GM18867 (cell line): ENCODE measurements around the gene SPSB1.
"Not testable (repeated sequence)": the region's sequence is repeated elsewhere in the genome, so short reads cannot be mapped to it uniquely, and the experiment has no call there.

Source experiments
- ATAC-seq: cut with Tn5 transposase; IDR thresholded peaks from one replicate; pipeline ENCODE4 v1.9.1; 2021; ENCODE audit warnings: mild to moderate bottlenecking, moderate library complexity; ENCODE audit not compliant: unreplicated experiment

SPSB1 gene

DNA sequence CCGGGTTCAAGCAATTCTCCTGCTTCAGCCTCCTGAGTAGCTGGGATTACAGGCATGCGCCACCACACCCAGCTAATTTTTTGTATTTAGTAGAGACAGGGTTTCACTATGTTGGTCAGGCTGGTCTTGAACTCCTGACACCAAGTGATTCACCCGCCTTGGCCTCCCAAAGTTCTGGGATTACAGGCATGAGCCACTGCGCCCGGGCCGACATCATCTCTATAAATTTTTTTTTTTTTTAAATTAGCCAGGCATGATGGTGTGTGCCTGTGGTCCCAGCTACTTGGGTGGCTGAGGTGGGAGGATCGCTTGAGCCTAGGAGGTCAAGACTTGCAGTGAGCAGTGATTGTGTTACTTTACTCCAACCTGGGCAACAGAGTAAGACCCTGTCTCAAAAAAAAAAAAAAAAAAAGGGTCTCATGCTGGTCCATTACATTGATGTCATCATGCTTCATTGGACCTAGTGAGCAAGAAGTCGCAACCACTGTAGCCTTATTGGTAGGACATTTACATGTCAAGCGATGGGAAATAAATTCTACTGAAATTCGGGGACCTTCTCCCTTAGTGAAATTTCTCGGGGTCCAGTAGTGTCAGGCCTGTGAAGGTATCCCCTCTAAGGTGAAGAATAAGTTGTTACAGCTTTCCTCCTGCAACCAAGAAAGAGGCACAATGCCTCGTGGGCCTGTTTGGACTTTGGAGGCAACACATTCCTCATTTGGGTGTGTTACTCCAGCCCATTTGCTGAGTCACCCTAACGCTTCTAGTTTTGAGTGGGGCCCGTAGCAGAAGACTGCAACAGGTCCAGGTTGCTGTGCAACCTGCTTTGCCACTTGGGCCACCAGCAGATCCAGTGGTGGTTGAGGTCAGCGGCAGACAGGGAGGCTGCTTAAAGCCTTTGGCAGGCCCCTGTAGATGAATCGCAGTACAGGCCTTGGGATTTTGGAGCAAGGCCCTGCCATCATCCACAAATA, 7.2 kb downstream of the SPSB1 start:
- ATAC-seq: not testable (repeated sequence)

DNA sequence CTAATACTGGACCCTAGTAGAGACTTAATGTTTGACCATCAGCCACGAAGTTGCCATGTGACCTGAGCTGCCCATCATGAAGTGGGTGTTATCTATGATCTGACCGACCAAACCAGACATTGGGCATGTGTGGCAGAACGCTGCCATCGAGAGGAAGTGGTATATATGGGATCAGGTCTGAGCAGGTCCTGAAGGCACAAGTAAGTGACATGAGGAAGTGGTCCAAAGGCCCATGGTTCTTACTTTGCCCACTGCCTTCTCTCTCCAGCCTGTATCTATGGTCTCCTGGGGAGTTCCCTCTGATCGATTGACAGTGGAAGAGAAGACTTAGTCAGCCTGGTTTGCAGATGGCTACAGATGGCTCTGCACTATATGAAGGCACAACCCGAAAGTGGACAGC, 7.9 kb downstream of the SPSB1 start:
- no peak for ATAC-seq

DNA sequence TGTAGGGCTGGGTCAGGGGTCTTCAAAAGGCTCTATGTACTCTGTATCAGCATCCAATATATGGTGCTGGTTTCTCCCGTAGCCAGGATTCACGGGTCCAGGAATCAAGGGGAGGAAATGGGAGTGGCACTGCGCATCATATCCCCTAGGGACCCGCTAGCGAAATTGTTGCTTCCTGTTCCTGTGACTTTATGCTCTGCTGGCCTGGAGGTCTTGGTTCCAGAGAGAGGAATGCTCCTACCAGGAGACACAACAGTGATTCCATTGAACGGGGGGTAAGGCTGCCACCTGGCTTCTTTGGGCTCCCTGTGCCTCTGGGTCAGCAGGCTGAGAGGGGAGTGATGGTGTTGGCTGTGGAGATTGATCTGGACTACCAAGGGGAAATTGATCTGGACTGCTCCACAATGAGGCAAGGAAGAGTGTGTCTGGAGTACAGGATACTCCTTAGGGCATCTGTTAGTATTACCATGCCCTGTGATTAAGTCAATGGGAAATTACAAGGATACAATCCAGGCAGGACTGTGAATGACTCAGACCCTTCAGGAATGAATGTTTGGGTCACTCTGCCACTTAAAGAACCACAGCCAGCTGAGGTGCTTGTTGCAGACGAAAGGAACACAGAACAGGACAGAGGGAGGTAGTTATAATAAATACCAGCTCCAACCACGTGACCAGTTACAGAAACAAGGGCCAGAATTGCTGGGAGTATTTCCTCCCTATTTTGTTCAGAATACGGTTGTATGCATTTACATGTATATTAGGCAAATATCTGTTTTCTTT, 10.2 kb downstream of the SPSB1 start:
- ATAC-seq: no peak

DNA sequence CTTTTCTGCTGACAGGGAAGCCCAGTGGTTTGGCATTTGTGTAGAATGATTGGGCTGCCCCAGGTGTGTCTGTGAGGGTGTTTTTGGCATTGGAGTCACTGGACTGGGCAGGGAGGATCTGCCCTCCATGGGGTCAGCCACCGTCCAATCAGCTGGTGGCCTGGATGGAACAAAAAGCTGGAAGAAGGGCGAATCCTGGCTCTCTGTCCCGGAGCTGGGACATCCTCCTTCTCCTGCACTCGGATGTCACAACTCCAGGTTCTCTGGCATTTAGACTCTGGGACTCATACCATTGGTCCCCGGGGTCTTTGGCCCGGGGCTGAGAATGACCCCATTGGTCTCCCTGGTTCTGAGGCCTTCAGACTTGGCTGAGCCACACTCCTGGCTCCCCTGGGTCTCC, 11.2 kb downstream of the SPSB1 start:
- ATAC-seq: no peak

DNA sequence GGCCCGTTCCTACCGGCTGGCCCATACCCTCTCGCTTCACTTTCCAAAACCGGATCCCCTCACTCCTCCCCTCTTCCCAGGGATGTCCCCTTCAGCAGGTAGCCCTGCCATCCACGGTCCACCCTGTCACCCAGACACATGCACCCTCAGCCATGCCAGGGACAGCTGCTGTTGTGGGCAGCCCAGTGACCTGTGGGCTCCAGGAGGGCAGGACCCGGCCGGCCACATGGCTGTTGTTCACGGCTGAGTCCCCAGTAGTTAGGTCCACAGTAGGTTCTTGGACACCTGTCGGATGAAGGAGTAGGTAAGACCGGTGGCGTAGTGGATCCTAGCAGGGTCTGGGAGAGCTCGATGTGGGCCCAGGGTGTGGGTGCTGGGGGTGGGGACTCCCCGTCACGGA, 12.5 kb downstream of the SPSB1 start:
- no peak for ATAC-seq

DNA sequence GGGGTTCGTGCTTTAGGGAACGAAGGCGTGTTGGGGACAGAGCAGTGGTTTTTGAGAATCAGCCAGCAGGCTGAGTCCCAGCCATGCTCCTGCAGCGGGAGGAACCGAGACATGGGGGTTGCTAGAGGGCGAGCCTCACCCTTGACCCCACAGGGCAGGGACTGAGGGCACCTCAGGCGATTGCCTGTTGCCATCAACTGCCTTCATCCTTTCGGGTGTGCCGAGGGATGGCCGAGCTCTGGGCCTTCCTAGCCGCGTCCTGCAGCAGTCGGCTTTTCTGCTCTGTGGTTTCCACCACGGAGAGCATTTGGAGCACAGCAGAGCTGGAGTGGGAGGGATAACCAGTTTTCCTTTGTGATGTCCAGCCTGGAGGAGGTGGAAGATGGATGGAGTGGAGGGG, 13.3 kb downstream of the SPSB1 start:
- ATAC-seq: no peak

DNA sequence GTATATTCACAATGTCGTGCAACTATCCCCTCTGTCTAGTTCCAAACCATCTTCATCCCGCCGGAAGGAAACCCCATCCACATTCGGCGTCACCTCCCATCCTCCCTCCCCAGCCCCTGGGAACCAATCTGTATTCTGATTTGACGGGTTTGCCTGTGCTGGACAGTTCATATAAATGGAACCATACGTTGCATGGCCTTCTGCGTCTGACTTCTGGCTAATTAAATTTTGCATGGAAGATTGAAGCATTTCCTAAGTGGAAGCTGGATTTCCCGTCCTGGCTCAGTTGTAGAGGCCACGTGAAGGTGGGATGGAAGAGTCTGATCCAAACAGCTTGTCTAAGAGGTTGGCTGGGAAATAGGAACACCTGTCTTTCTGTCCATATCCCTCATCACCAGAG, 14.6 kb downstream of the SPSB1 start:
- ATAC-seq: no peak

DNA sequence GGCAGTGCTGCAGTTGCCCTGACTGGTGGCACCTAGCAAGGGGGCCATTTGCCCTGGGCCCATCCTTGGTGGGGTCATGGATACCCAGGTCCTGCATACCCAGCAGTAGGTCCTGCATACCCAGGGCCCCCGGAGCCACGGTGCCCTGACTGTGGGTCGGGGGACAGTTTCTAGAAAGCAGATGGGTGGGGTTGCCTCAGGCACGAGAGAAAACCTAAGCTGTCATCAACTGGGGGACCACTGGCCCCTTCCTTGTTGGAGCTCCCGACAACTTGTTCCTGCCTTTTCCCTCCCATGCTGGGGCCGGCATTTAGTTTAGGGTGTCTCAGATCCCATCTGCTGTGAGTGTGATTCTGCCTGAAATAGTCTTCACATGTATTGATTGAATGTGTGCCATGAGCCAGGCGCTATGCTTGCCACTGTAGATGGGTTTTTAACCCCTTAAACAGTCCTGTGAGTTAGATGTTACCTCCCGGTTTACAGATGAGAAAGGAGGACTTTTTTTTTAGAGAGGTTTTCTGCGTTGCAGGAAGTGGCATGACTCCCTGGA, 15.6 kb downstream of the SPSB1 start:
- ATAC-seq: no peak

DNA sequence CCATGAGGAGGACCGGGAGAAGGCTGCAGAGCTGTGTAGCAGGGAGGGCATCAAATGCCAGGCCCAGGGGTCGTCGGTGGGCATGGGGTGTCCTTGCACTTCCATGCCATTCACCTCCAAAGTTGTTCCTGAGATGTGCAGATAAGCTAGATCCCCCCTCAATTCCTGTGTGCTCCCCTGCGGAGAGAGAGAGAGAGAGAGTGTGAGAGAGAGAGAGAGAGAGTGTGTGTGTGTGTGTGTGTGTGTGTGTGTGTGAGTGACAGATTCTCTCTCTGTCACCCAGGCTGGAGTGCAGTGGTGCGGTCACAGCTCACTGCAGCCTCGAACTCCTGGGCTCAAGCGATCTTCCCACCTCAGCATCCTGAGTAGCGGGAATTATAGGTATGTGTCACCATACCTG, 16.4 kb downstream of the SPSB1 start:
- no peak for ATAC-seq

DNA sequence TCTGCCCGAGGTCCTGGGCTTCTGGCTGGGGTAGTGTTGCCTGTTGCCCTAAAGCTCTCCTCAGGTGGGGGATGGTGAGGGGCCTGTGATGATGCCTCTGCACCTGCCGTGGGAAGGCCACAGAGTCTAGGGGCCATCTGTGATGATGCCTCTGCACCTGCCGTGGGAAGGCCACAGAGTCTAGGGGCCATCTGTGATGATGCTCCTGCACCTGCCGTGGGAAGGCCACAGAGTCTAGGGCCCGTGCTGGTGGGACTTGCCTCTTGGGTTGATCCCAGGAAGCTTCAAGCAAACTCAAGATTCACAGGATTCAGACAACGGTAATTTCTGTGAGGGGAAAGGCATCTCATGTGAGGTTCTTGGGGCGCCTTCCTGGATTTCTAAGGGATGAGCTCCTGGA, 17.3 kb downstream of the SPSB1 start:
- ATAC-seq: no peak

DNA sequence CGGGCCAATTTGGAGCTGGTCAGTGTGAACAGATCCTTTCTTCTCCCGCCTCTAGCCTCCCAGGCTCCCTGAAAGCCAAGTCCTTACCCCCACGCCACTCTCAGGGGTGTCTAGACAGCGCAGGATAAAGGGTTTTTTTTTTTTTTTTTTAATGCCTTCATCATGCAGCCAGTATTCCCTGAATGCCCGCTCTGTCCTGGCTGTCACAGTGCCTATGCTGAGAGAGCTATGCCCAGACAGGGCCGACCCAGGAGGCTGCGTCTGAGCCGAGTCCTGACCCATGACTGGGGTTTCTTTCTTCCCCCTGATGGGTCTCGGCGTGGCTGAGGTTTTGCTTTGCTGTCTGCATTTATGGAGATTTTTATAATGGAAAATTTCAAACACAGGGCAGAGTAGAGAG, 18.3 kb downstream of the SPSB1 start:
- ATAC-seq: no peak

DNA sequence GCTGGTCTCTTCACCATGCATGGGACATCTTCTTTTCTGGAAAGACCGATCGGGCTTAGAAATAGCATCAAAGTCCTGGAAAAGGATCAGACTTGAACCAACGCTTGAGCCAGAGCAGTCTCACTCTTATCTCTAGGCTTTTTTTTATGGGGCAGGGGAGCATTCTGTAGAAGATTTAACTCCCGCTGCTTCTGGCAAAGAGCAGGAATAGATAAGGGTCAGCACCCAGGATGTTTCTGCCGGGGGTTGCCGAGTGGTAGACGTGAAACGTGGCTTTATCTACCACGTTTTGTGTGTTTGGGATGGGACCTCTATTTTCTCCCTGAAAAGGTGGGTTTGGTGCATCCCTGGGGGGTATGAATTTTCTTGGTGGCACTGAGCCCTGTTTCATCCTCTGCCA, 18.8 kb downstream of the SPSB1 start:
- no peak for ATAC-seq

DNA sequence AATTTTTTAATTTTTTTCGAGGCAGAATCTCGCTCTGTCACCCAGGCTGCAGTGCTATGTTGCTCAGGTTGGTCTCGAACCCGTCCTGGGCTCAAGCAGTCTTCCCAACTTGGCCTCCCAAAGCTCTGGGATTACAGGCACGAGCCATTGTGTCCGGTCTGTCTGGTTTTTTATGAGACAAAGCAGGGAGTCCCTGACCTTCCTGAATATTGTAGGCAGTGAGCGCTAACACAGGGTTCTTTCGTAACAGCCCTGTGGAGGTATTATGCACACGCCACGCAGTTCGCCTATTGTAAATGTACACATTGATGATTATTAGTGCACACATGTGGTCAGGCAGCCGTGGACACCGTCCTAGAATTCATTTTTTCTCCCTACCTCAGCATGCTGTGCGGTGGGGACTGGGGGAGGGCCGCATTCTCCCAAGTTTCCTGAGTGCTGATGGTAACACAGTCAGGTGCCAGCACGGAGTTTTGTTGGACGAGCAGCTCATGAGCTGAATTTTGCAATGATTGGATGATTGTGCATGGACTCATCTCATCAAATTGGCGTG, 19.6 kb downstream of the SPSB1 start:
- ATAC-seq: no peak

DNA sequence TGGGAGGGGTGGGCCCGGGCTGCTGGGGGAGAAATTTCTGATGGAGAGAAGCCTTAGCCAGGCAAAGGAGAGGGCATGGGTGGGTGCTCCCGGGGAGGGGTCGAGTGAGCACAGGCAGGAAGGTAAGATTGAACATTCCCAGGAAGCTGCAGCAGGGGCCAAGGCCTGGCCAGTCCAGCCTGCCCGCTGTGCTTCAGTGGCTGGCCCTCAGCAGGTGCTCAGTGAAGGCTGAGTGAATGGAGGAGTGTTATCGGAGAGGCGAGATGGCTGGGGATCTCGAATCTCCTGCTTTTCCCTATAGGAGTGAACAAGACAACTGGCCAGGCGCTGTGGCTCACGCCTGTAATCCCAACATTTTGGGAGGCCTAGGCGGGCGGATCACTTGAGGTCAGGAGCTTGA, 20.9 kb downstream of the SPSB1 start:
- no peak for ATAC-seq

DNA sequence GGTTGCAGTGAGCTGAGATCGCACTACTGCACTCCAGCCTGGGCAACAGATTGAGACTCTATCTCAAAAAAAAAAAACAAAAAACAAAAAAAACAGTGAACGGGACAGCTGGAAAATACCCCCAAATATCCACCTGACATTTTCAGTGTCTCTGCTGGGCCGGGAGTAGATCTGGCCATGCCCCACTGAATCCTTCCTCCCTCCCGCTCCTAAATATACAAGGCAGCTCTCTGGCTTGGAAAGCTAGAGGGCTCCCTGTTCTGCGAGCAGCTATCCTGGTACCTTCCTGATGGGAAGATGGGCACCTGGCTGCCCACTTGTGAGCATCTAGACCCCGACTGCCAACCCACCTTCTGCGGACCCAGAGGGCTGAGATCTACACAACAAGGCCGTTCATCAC, 21.4 kb downstream of the SPSB1 start:
- no peak for ATAC-seq

DNA sequence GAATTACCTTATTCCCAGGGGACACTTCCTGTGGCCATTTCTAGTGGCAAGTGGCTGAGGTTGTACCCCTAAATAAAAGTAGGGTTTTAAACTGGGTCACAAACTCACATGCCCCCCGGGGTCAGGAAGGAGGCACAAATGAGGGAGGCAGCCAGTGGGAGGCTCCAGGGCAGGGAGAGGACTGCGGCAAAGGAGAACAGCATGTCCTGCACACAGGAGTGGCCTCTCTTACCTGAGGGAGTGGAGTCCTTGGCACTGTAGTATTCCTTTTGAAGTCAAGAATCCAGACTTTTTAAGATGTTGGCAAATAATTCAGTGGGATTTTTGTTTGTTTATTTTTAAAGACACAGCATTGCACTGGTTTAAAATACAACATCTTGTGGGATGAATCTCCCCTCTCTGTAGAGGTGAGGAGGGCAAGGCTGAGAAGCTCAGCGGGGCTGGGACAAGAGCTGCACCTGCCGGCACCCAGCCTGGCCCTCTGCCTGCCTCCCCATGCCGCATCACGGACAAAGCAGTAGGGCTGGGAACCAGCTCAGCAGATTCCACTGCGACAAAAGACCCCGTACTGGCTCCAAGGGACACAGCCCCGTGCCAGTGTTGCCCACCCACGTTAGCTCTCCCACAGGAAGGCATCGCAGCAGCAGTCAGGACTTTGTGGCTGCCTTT, 22.2 kb downstream of the SPSB1 start:
- no peak for ATAC-seq

DNA sequence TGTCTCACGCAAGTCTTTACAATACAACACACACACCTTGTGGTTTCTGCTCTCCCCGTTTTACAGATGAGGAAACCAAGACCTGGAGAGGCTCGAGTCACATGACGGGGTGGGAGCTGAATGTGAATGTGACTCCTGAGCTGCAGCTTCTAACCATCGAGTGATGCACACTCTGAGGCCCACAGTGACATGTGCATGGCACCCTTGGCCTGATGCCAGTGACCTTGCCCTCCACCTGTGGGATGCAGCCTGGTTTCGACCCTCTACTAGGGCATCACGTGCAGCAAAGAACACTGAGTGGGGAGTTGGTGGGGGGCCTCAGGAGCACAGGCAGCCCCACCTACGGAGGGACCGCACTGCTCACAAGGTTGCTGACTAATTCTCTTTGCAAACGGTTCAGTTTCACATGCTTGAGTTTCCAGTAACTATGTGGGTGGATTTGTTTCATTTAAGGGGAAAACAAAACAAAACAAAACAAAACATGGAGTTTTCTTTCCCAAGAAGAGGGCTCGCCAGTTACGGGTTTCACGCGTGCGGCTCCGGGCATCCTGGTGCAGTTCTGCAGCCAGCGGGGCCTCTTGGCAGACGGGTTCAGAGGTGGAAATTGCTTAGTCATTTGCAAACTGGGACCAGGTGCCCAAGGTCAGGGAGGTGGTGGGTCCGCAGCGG, 22.9 kb downstream of the SPSB1 start:
- ATAC-seq: no peak

DNA sequence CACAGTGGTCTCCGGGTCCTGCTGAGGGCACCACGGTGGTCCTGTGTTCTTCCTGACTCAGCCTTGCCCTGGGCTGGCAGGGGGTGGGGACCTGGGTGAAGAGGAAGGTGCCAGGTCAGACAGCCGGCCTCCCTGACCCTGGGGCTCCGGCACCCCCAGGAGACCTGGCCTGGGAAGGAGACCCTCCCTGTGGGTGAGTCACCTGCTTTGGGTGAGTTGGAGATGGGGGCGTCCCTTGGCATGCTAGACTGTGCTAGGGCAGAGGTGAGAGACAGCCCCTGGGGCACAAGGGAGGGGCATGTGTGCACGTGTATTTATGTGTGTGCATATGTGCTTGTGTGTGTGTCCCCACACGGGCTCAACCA, 23.4 kb downstream of the SPSB1 start:
- no peak for ATAC-seq

DNA sequence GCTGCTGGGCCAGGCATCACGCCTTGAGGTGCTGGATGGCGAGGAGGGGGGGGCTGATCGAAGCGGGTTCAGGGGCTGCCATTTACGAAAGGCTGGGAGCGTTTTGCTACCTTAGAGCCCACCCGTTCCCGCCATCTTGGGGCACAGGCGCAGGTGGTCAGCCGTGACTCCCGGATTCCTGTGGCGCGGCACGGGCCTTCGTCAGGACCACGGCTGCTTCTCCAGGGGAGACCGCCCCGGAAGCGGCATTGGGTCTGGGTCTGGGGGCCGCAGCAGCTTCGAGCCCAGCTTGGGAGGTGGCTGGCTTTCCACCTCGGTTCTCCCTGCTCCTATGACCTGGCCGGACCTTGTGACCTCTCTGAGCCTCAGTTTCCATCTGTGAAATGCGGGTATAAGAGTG, 23.8 kb downstream of the SPSB1 start:
- ATAC-seq: no peak

DNA sequence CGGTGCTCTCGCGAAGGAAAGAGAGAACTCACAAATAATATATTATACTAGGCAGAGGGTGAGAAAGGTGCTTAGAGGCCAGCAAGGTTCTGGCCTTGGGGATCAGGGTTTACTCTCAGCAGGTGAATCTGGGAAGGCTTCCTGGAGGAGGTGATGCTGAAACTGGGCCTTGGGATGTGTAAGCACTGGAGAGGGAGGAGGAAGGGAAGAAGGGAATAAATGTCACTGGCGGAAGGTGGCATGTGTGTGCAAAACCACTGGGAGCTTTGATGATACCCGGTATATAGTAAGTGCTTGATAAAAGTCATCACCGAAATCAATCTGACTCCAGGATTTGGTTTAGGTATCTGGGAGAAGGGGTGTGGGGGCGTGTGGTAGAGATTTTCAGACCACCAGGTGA, 24.4 kb downstream of the SPSB1 start:
- no peak for ATAC-seq
